ENCODE results near the gene VWA8. TPM values are rescaled to one million over a fixed set of nuclear protein-coding genes. Genes with fewer than 3 reads are reported as not detected.

The VWA8 gene
- total and polyA plus RNA-seq, 8 donors, result 11.9 to 24.4 (median 14.4) TPM

- Histone ChIP-seq H3K27me3 (no peaks in the 10 kb centered on the region), H3K9me3 (no peaks in the 10 kb centered on the region), H3K4me3 (no peak overlapping the region), H3K36me3 (peaks cover 0 to 3% of the 10 kb centered on the region in 2 donors), H3K27ac (no peak overlapping the region), H3K4me1 (peaks cover 3 to 4% of the 10 kb centered on the region in 2 donors)
- no peak for TF ChIP-seq CTCF (IDR thresholded peaks at IDR 0.05)
- ATAC-seq, result no peak
- DNase-seq, result no peak
- intact Hi-C loops (cut with DNase I), result no loop called here
These were observed 391.9 kb downstream of the VWA8 start for GRCh38 chr13:41568972-41569351.

- H3K4me1 ChIP-seq, result peaks cover 3 to 7% of the 10 kb centered on the region in 2 donors
- no peak overlapping the region for H3K4me3 ChIP-seq
- H3K9me3 ChIP-seq, result no peaks in the 10 kb centered on the region
- no peak for ATAC-seq
- no peak for TF ChIP-seq CTCF (IDR thresholded peaks at IDR 0.05)
- no peaks in the 10 kb centered on the region for H3K27me3 ChIP-seq
- intact Hi-C loops (cut with DNase I), result no loop called here
- H3K27ac ChIP-seq, result peak overlapping the region in 1 of 2 donors; percentile 11
- peaks cover 0 to 3% of the 10 kb centered on the region in 2 donors for H3K36me3 ChIP-seq
- no peak for DNase-seq
These were observed 392.6 kb downstream of the VWA8 start for GRCh38 chr13:41568143-41568971.

DNA sequence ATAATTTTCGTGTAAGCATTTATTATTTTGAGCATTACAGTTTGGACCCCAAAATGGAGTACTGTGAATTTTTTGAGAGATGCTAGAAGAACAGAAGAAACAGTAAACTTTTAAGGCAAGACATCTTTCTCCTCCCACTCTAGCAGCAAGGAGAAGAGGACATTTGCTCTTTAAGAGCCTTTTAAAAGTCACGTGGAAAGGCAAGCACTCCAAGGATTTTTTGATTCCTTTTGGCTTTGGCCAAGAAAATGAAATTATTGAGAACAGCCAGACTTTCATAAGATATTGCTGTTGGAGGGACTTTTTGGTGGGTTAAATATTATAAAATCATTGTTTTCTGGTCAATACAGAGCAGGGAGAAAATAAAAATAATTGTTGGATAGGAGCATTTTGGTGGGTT lies 393.5 kb downstream of the VWA8 start:
- no peak for ATAC-seq
- no peaks in the 10 kb centered on the region for H3K9me3 ChIP-seq
- H3K27ac ChIP-seq, result no peak overlapping the region
- intact Hi-C loops (cut with DNase I), result no loop called here
- no peaks in the 10 kb centered on the region for H3K27me3 ChIP-seq
- H3K36me3 ChIP-seq, result peaks cover 0 to 3% of the 10 kb centered on the region in 2 donors
- no peak for DNase-seq
- no peak overlapping the region for H3K4me3 ChIP-seq
- TF ChIP-seq CTCF (IDR thresholded peaks at IDR 0.05), result no peak
- peaks cover 9 to 17% of the 10 kb centered on the region in 2 donors for H3K4me1 ChIP-seq

DNA sequence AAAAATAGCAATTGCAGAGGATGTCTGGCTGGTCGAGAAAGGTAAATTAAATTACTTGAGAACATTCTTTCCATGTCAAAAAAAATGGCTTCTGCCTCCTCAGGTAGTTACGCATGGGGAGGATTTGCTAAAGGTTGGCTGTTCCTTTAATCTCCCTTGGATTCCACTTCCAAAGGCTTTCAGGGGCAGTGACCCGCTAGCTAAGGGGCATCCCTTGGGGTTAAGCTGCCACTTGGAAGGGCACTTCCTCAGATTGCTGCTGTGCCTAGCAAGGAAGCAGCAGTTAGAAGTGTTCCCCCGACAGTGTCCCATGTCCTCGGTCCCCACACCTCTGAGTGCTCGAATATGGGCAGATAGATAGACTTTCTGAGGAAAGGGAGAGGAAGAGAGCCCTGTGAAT lies 395.1 kb downstream of the VWA8 start:
- H3K4me1 ChIP-seq, result peaks cover 18 to 26% of the 10 kb centered on the region in 2 donors
- peak overlapping the region in 1 of 2 donors; percentile 3 for H3K27ac ChIP-seq
- ATAC-seq (no peak), DNase-seq (no peak)
- H3K27me3 ChIP-seq, result no peaks in the 10 kb centered on the region
- no peak overlapping the region for H3K4me3 ChIP-seq
- TF ChIP-seq CTCF (IDR thresholded peaks at IDR 0.05), result no peak
- H3K36me3 ChIP-seq, result peaks cover 0 to 3% of the 10 kb centered on the region in 2 donors
- intact Hi-C loops (cut with DNase I), result no loop called here
- no peaks in the 10 kb centered on the region for H3K9me3 ChIP-seq

GRCh38 chr13:41565216-41565615 lies 395.7 kb downstream of the VWA8 start:
- intact Hi-C loops (cut with DNase I), result no loop called here
- Histone ChIP-seq H3K27me3 (no peaks in the 10 kb centered on the region), H3K9me3 (no peaks in the 10 kb centered on the region), H3K4me1 (peaks cover 18 to 26% of the 10 kb centered on the region in 2 donors), H3K4me3 (no peak overlapping the region), H3K36me3 (peaks cover 0 to 3% of the 10 kb centered on the region in 2 donors), H3K27ac (peak overlapping the region in 1 of 2 donors; percentile 20)
- TF ChIP-seq CTCF (IDR thresholded peaks at IDR 0.05), result no peak
- ATAC-seq, result no peak
- DNase-seq, result no peak
